HUDEP-2 (cell line): ENCODE data around the gene CXADR.
A peak's percentile ranks its signal among the peaks of the same experiment; 100 is the strongest.
"Not testable (repeated sequence)": the region's sequence is repeated elsewhere in the genome, so short reads cannot be mapped to it uniquely, and the experiment has no call there.

Experiments
- DNase-seq, 76 experiments: peaks; one replicate each; lab custom pipeline; 2025; ENCODE audit not compliant: unreplicated experiment in 76 of 76; lab: John Stamatoyannopoulos, UW

Gene CXADR

GRCh38 chr21:17501107-17502006 lies 11.5 kb upstream of the CXADR start:
- no peak for DNase-seq

- not testable (repeated sequence) for DNase-seq
These were observed 9.9 kb upstream of the CXADR start for GRCh38 chr21:17502985-17503384.

GRCh38 chr21:17506951-17507350 lies 5.9 kb upstream of the CXADR start:
- DNase-seq: no peak

GRCh38 chr21:17507591-17507990 lies 5.3 kb upstream of the CXADR start:
- DNase-seq: no peak

- peak in 14 of 76 experiments; percentile 3 to 38 (median 20) for DNase-seq
These were observed 626 bp downstream of the CXADR start for GRCh38 chr21:17513214-17514123.

- no peak for DNase-seq
These were observed 1.4 kb downstream of the CXADR start for GRCh38 chr21:17514124-17514845.

GRCh38 chr21:17517008-17517407 lies 4.2 kb downstream of the CXADR start:
- DNase-seq: not testable (repeated sequence)

- no peak for DNase-seq
These were observed 6.4 kb downstream of the CXADR start for GRCh38 chr21:17519208-17519738.

- no peak for DNase-seq
These were observed 7.2 kb downstream of the CXADR start for GRCh38 chr21:17519965-17520609.

- DNase-seq: no peak
These were observed 10.2 kb downstream of the CXADR start for GRCh38 chr21:17523007-17523451.

- DNase-seq: not testable (repeated sequence)
These were observed 11.2 kb downstream of the CXADR start for GRCh38 chr21:17523979-17524494.

GRCh38 chr21:17524635-17525034 lies 11.8 kb downstream of the CXADR start:
- DNase-seq: no peak

GRCh38 chr21:17526776-17527175 lies 13.9 kb downstream of the CXADR start:
- no peak for DNase-seq

- no peak for DNase-seq
These were observed 14.4 kb downstream of the CXADR start for GRCh38 chr21:17527240-17527639.

- no peak for DNase-seq
These were observed 14.9 kb downstream of the CXADR start for GRCh38 chr21:17527711-17528110.

GRCh38 chr21:17529648-17530047 lies 16.8 kb downstream of the CXADR start:
- DNase-seq: no peak

GRCh38 chr21:17532292-17532691 lies 19.4 kb downstream of the CXADR start:
- DNase-seq: no peak

GRCh38 chr21:17536381-17536780 lies 23.5 kb downstream of the CXADR start:
- no peak for DNase-seq

GRCh38 chr21:17537299-17537698 lies 24.5 kb downstream of the CXADR start:
- DNase-seq: no peak

GRCh38 chr21:17538576-17538975 lies 25.7 kb downstream of the CXADR start:
- no peak for DNase-seq
